GM18951 (cell line): Measurements from ENCODE around the gene LSMEM2.
"Not testable (repeated sequence)": the region's sequence is repeated elsewhere in the genome, so short reads cannot be mapped to it uniquely, and the experiment has no call there.

ENCODE experiments used
- POLR2A ChIP-seq: IDR thresholded peaks from 4 replicates; pipeline ENCODE4 v1.6.1; 2011; ENCODE audit warnings: mild to moderate bottlenecking; ENCODE audit not compliant: insufficient read length, insufficient read depth; ENCODE audit errors: extremely low read depth
- in situ Hi-C: fragments of 300-500 bp; cut with MboI; formaldehyde crosslinking; loops from one replicate; pipeline ENCODE4 v1.12.0; 2022; ENCODE audit warnings: low sequenced_read_pairs, mixed read lengths, inconsistent platforms; ENCODE audit not compliant: unreplicated experiment

LSMEM2 gene

GRCh38 chr3:50264964-50265485, 13.9 kb upstream of the LSMEM2 start:
- no peak for TF ChIP-seq POLR2A
- in situ Hi-C loops, result no loop called here

- no peak for TF ChIP-seq POLR2A
- in situ Hi-C loops, result no loop called here
These were observed 13.3 kb upstream of the LSMEM2 start for GRCh38 chr3:50265571-50265970.

GRCh38 chr3:50266017-50266416, 12.9 kb upstream of the LSMEM2 start:
- no peak for TF ChIP-seq POLR2A
- in situ Hi-C loops, result no loop called here

GRCh38 chr3:50266836-50267235, 12.1 kb upstream of the LSMEM2 start:
- in situ Hi-C loops, result no loop called here
- TF ChIP-seq POLR2A, result no peak

GRCh38 chr3:50267280-50267913, 11.5 kb upstream of the LSMEM2 start:
- no peak for TF ChIP-seq POLR2A
- in situ Hi-C loops, result no loop called here

GRCh38 chr3:50268276-50268675, 10.6 kb upstream of the LSMEM2 start:
- TF ChIP-seq POLR2A, result no peak
- in situ Hi-C loops, result no loop called here

GRCh38 chr3:50268703-50269451, 10.0 kb upstream of the LSMEM2 start, which contains the start of gene SEMA3B:
Gene SEMA3B (plus strand): TSS chr3:50269147. CDS start chr3:50269241, 94 bp downstream.
- in situ Hi-C loops, result no loop called here
- TF ChIP-seq POLR2A, result no peak

- TF ChIP-seq POLR2A, result no peak
- in situ Hi-C loops, result no loop called here
These were observed 9.4 kb upstream of the LSMEM2 start for GRCh38 chr3:50269460-50269859.

- no peak for TF ChIP-seq POLR2A
- in situ Hi-C loops, result no loop called here
These were observed 8.9 kb upstream of the LSMEM2 start for GRCh38 chr3:50269977-50270413.

- in situ Hi-C loops, result no loop called here
- no peak for TF ChIP-seq POLR2A
These were observed 8.3 kb upstream of the LSMEM2 start for GRCh38 chr3:50270422-50271224.

GRCh38 chr3:50271314-50271936, 7.5 kb upstream of the LSMEM2 start:
- TF ChIP-seq POLR2A, result no peak
- in situ Hi-C loops, result no loop called here

GRCh38 chr3:50272538-50272910, 6.4 kb upstream of the LSMEM2 start:
- in situ Hi-C loops, result not testable (repeated sequence)
